Fibroblast of mammary gland (primary cell): Measurements from ENCODE around the gene GSTP1.

Experiments
- DNase-seq: peaks from one replicate; pipeline ENCODE4 v3.0.0-alpha.2; 2010; ENCODE audit warnings: low read depth
- H3K4me3 ChIP-seq: 2 replicates; pipeline ENCODE4 v1.5.1; 2011; ENCODE audit warnings: low read depth, mild to moderate bottlenecking, low read length, moderate library complexity; ENCODE audit not compliant: control insufficient read depth
- CTCF ChIP-seq: conservative IDR thresholded peaks from 2 replicates; pipeline ENCODE4 v1.5.1; 2011; ENCODE audit warnings: low read depth, low read length, inconsistent platforms; ENCODE audit not compliant: control insufficient read depth, insufficient read depth

GSTP1 gene

GRCh38 chr11:67606492-67607295 lies 23.1 kb downstream of the GSTP1 start, which contains the start of gene NDUFV1:
NDUFV1 (plus strand) TSS chr11:67606936; CDS start chr11:67607005, 69 bp downstream.
- DNase-seq: peak; percentile 86
- TF ChIP-seq CTCF: no peak
- peak within 1 kb of the TSS; percentile 93 for H3K4me3 ChIP-seq

- TF ChIP-seq CTCF: no peak
- H3K4me3 ChIP-seq: peak overlapping the region; percentile 93
- DNase-seq: no peak
These were observed 23.9 kb downstream of the GSTP1 start for GRCh38 chr11:67607507-67607906.

- no peak for DNase-seq
- no peak overlapping the region for H3K4me3 ChIP-seq
- TF ChIP-seq CTCF: no peak
These were observed 24.9 kb downstream of the GSTP1 start for GRCh38 chr11:67608486-67608885.

GRCh38 chr11:67609316-67609715 lies 25.7 kb downstream of the GSTP1 start:
- no peak for TF ChIP-seq CTCF
- no peak for DNase-seq
- H3K4me3 ChIP-seq: no peak overlapping the region

- TF ChIP-seq CTCF: no peak
- no peak for DNase-seq
- H3K4me3 ChIP-seq: no peak overlapping the region
These were observed 26.8 kb downstream of the GSTP1 start for GRCh38 chr11:67610302-67610868.

- DNase-seq: no peak
- no peak for TF ChIP-seq CTCF
- no peak overlapping the region for H3K4me3 ChIP-seq
These were observed 27.6 kb downstream of the GSTP1 start for GRCh38 chr11:67611165-67611564.
